22Rv1 (cell line): ENCODE measurements around the gene SMYD3.

Experiments
- H3K27ac ChIP-seq: fragments of 450-650 bp; 2 replicates; pipeline ENCODE4 v1.5.1; 2017
- ZFX ChIP-seq: fragments of 450-650 bp; IDR thresholded peaks from 2 replicates; pipeline ENCODE4 v1.6.1; 2017; ENCODE audit warnings: antibody characterized with exemption, borderline replicate concordance
- TF ChIP-seq, protein P1 (sequence below): fragments of 450-650 bp; IDR thresholded peaks from 2 replicates; pipeline ENCODE4 v1.5.1; 2017; ENCODE audit warnings: mild to moderate bottlenecking

The SMYD3 gene

DNA sequence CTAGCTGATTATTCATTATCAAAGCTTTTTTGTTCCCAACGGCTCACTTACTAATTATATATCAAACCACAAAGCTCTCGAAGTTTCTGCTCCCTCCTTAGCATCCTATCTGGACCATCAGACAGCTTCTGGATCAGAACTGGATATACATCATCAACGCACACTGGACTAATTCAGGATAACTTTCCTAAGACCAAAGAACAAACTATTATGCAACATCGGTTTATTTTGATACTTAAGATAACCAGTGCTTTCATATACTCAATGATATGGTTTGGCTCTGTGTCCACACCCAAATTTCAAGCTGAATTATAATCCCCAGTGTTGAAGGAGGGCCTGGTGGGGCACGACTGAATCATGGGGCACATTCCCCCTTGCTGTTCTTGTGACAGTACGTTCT, 110.8 kb downstream of the SMYD3 start:
- H3K27ac ChIP-seq: no peak overlapping the region
- TF ChIP-seq ZFX: no peak
- TF ChIP-seq, protein P1, sequence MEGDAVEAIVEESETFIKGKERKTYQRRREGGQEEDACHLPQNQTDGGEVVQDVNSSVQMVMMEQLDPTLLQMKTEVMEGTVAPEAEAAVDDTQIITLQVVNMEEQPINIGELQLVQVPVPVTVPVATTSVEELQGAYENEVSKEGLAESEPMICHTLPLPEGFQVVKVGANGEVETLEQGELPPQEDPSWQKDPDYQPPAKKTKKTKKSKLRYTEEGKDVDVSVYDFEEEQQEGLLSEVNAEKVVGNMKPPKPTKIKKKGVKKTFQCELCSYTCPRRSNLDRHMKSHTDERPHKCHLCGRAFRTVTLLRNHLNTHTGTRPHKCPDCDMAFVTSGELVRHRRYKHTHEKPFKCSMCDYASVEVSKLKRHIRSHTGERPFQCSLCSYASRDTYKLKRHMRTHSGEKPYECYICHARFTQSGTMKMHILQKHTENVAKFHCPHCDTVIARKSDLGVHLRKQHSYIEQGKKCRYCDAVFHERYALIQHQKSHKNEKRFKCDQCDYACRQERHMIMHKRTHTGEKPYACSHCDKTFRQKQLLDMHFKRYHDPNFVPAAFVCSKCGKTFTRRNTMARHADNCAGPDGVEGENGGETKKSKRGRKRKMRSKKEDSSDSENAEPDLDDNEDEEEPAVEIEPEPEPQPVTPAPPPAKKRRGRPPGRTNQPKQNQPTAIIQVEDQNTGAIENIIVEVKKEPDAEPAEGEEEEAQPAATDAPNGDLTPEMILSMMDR: no peak

DNA sequence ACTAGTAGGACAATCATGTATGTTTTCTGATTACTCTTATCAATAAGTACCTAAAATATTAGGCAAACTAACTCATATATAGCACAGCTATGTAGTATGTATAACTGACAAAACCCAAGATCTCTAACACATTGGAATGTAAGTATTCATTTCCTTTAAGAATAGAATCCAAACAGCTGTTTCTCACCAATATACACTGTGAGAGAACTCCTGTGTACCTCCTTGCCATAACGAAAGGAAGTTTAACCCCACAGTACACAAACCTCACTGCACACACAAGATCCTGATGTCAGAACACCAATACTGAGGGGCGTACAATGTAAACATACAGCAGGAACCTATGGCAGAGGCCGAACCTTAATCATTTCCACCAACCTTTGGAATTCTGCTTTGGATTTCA, 113.0 kb downstream of the SMYD3 start:
- H3K27ac ChIP-seq: no peak overlapping the region
- no peak for TF ChIP-seq ZFX
- TF ChIP-seq, protein P1: no peak

DNA sequence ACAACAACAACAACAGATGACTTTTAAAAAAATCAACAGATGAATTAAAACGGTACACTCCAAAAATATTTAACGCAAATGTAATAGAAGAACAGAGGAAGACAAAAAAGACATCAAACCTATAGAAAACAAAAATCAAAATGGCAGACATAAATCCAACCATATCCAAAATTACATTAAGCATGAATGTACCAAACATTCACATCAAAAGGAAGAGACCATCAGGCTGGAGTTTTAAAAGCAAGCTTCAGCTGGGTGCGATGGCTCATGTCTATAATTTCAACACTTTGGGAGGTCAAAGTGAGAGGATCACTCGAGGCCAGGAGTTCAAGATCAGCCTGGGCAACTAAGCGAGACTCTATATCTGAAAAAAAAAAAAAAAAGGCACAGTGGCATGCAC, 116.2 kb downstream of the SMYD3 start:
- no peak overlapping the region for H3K27ac ChIP-seq
- no peak for TF ChIP-seq ZFX
- TF ChIP-seq, protein P1: no peak

DNA sequence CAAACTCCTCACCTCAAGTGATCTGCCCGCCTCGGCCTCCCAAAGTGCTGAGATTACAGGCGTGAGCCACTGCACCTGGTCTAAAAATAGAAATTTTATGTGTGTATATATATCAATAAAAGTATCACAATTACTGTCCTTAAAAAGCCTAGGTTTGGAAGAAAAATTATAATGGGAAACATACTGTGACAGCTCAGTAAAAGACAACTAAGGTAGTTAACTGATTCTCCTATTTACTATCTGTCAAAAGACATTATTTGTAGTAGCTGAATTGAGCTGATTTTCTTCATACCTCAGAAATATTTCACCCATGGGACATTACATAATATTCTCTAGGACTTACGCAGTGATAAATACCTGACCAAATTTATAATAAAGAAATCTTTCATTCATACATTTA, 122.5 kb downstream of the SMYD3 start:
- TF ChIP-seq, protein P1: no peak
- TF ChIP-seq ZFX: no peak
- no peak overlapping the region for H3K27ac ChIP-seq

DNA sequence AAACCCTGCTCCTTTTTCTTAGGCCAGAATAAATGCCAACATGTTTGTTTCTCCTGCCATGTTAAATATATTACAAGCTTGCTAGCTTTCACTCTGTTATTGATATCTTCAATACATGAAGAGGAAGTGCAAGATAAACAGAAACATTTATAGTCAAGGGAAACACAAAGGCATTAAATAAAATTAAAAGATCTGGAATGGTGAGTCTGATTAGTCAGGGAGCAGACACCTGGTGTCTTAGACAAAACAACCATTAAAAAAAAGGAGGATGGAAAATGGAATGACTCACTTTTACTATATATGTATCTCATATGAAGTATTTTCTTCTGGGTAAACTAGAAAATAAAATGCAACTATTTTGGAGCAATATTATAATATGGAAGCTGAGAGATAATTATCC, 123.3 kb downstream of the SMYD3 start:
- no peak for TF ChIP-seq ZFX
- TF ChIP-seq, protein P1: no peak
- no peak overlapping the region for H3K27ac ChIP-seq

DNA sequence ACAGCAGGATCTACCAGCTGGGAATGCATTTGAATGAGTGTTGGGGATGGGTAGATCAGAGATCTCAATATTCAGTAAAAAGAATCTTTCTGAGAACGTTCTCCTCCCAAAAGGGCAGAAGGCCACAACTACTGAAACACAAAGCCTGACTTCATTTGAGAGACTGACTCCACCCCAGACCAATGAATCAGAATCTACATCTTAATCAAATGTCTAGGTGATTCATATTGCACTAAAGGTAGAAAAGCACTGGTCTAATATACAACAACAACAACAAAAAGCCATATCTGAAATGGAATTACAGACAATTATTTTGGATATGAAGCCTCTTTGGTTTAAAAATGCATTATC, 123.9 kb downstream of the SMYD3 start:
- no peak overlapping the region for H3K27ac ChIP-seq
- no peak for TF ChIP-seq ZFX
- TF ChIP-seq, protein P1: no peak

DNA sequence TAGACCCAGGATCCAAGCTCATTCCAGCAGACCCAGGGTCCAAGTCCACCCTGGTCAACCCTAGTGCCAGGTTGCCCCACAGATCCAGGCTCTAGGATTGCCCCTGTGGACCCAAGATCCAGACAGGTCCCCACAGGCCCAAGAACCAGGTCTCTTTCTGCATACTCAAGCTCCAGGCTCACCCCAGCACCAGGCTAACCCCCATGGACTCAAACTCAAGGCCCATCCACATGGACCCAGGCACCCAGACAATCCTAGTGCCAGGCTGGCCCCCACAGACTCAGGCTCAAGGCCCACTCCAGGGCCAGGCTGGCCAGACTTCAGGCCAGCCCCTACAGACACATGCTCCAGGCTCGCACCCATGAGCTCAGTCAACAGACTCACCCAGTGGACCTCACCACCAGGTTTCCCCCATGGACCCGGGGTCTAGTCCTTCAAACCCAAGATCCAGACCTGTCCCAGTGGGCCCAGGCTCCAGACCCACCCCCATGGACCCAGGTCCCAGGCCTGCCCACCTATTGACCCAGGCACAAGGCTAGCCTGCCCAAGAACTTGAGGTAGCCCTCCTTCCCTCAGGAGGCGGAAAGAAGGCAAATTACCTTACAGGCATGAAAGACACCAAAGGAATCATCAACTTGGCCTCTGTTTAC, 124.4 kb downstream of the SMYD3 start:
- TF ChIP-seq, protein P1: no peak
- TF ChIP-seq ZFX: no peak
- no peak overlapping the region for H3K27ac ChIP-seq
